B cell (primary cell): ENCODE measurements around the gene SLAMF9. TPM values are rescaled to one million over a fixed set of nuclear protein-coding genes. Genes with fewer than 3 reads are reported as not detected.

Experiments used
- ATAC-seq: fragments of 200-7000 bp; cut with Tn5 transposase; one replicate; pipeline ENCODE4 v1.10.0; 2021; ENCODE audit warnings: low read depth, mild to moderate bottlenecking, moderate number of reproducible peaks, moderate library complexity
- CTCF ChIA-PET: fragments of 350-600 bp; sonication (Branson Sonifier 250); formaldehyde crosslinking; loops from one replicate; lab custom pipeline; 2021; ENCODE audit warnings: antibody characterized with exemption, inconsistent platforms; lab: Charles Lee
- POLR2A ChIA-PET: fragments of 350-600 bp; sonication (Branson Sonifier 250); formaldehyde crosslinking; loops from one replicate; lab custom pipeline; 2021; ENCODE audit warnings: antibody characterized with exemption; lab: Charles Lee
- DNase-seq: peaks from one replicate; pipeline ENCODE4 v3.0.0; 2013
- H2AFZ ChIP-seq: 2 replicates; pipeline ENCODE4 v1.6.1; 2012; ENCODE audit warnings: mild to moderate bottlenecking, low read depth, low read length; ENCODE audit not compliant: insufficient read depth, poor library complexity, severe bottlenecking
- H3K27ac ChIP-seq, 2 donors: 1 replicate in 1 of 2; 2 replicates in 1 of 2; pipeline ENCODE4 v1.5.1; 2012 to 2013; ENCODE audit warnings: low read length in 2 of 2, mild to moderate bottlenecking in 2 of 2, moderate library complexity in 1 of 2
- H3K27me3 ChIP-seq, 4 experiments: fragments of 200-600 bp in 1 of 4; sonication (generic) in 1 of 4; replicated peaks in 1 of 4; 1 replicate in 2 of 4; 2 replicates in 2 of 4; pipeline versions ENCODE4 v1.6.1 to v1.7.0; 2013 to 2016; ENCODE audit warnings: low read length in 3 of 4, mild to moderate bottlenecking in 2 of 4, mixed read lengths in 1 of 4, moderate library complexity in 1 of 4; ENCODE audit not compliant: insufficient read depth in 4 of 4, control insufficient read depth in 3 of 4; ENCODE audit errors: control extremely low read depth in 1 of 4
- H3K36me3 ChIP-seq, 2 experiments: replicated peaks in 1 of 2; 1 replicate in 1 of 2; 2 replicates in 1 of 2; pipeline versions ENCODE4 v1.6.1 to v1.7.1; 2013; ENCODE audit warnings: low read length in 1 of 2; ENCODE audit not compliant: insufficient read depth in 2 of 2, control insufficient read depth in 1 of 2; ENCODE audit errors: control extremely low read depth in 1 of 2, extremely low read depth in 1 of 2
- H3K4me1 ChIP-seq, 2 donors: fragments of 200-600 bp in 1 of 2; sonication (generic) in 1 of 2; 1 replicate in 1 of 2; 2 replicates in 1 of 2; pipeline versions ENCODE4 v1.5.1 to v1.6.1; 2013 to 2017; ENCODE audit warnings: low read length in 2 of 2; ENCODE audit not compliant: control insufficient read depth in 2 of 2, insufficient read depth in 2 of 2
- H3K4me2 ChIP-seq: replicated peaks from 2 replicates; pipeline ENCODE3; 2012; ENCODE audit warnings: mild to moderate bottlenecking, low read depth, low read length; ENCODE audit not compliant: poor library complexity, severe bottlenecking
- H3K4me3 ChIP-seq, 5 experiments: fragments of 200-600 bp in 1 of 5; sonication (generic) in 1 of 5; 1 replicate in 3 of 5; 2 replicates in 2 of 5; pipeline versions ENCODE4 v1.5.1 to v1.7.0; 2011 to 2016; ENCODE audit warnings: low read length in 4 of 5, mild to moderate bottlenecking in 4 of 5, low read depth in 2 of 5, control low read depth in 1 of 5, moderate library complexity in 1 of 5; ENCODE audit not compliant: insufficient read depth in 1 of 5; ENCODE audit errors: control extremely low read depth in 1 of 5, extremely low read depth in 1 of 5
- H3K79me2 ChIP-seq: fragments of 200-600 bp; sonication (generic); one replicate; pipeline ENCODE4 v1.6.0; 2016; ENCODE audit warnings: low read length; ENCODE audit not compliant: control insufficient read depth, insufficient read depth
- H3K9ac ChIP-seq: fragments of 200-600 bp; sonication (generic); 2 replicates; pipeline ENCODE4 v1.6.1; 2017; ENCODE audit warnings: mild to moderate bottlenecking, low read length, moderate library complexity
- H3K9me3 ChIP-seq, 3 donors: one replicate each; pipeline versions ENCODE4 v1.6.1 to v1.7.1; 2013; ENCODE audit warnings: low read length in 2 of 3; ENCODE audit not compliant: control insufficient read depth in 2 of 3, insufficient read depth in 1 of 3; ENCODE audit errors: control extremely low read depth in 1 of 3
- H4K20me1 ChIP-seq: 2 replicates; pipeline ENCODE4 v1.6.0; 2012; ENCODE audit warnings: mild to moderate bottlenecking, low read length; ENCODE audit not compliant: insufficient read depth, control insufficient read depth, poor library complexity, severe bottlenecking
- H3K27ac Mint-ChIP-seq: one replicate; pipeline ENCODE4 v1.8.0; 2021; ENCODE audit warnings: mixed read lengths
- H3K27me3 Mint-ChIP-seq: one replicate; pipeline ENCODE4 v1.8.0; 2021; ENCODE audit warnings: mixed read lengths
- H3K4me1 Mint-ChIP-seq: one replicate; pipeline ENCODE4 v1.8.0; 2021; ENCODE audit warnings: mixed read lengths
- H3K4me3 Mint-ChIP-seq: one replicate; pipeline ENCODE4 v1.8.0; 2021; ENCODE audit warnings: mixed read lengths
- H3K9me3 Mint-ChIP-seq: one replicate; pipeline ENCODE4 v1.8.0; 2022; ENCODE audit warnings: mixed read lengths; ENCODE audit not compliant: insufficient read depth
- EZH2 ChIP-seq: IDR thresholded peaks from 2 replicates; pipeline ENCODE4 v1.6.1; 2012; ENCODE audit warnings: borderline replicate concordance, low read depth, mild to moderate bottlenecking, moderate library complexity, low read length; ENCODE audit not compliant: insufficient read depth, poor library complexity, severe bottlenecking
- WGBS: methylation state at CpG from one replicate; pipeline ENCODE4 v1.1.5; 2013; ENCODE audit warnings: missing lambda C conversion rate; ENCODE audit not compliant: insufficient coverage; 5-methylcytosine and 5-hydroxymethylcytosine counted together
- intact Hi-C: fragments of 100-400 bp; cut with micrococcal nuclease; formaldehyde crosslinking; loops from one replicate; pipeline ENCODE4 v1.10.0; 2022
- polyA plus RNA-seq: library from polyadenylated mRNA; depleted of rRNA; stranded (reverse); fragments of >200 nt; gene quantifications from 2 replicates; pipeline ENCODE4 v1.2.3, GENCODE V29; 2012
- total RNA-seq, 2 donors: library from RNA; stranded (reverse); fragments of 120-200 nt in 1 of 2; gene quantifications; 1 replicate in 1 of 2; 2 replicates in 1 of 2; pipeline versions ENCODE4 v1.2.3 to v1.2.4, GENCODE V29; 2013 to 2022
- TF ChIP-seq, protein P1 (sequence below): fragments of 200-600 bp; IDR thresholded peaks from one replicate; pipeline ENCODE4 v1.8.0; 2022; ENCODE audit warnings: antibody characterized with exemption, mild to moderate bottlenecking

SLAMF9 gene
- total and polyA plus RNA-seq, 2 donors (not counting 1 experiment from before 2014, with no cell fraction given): not detected

DNA sequence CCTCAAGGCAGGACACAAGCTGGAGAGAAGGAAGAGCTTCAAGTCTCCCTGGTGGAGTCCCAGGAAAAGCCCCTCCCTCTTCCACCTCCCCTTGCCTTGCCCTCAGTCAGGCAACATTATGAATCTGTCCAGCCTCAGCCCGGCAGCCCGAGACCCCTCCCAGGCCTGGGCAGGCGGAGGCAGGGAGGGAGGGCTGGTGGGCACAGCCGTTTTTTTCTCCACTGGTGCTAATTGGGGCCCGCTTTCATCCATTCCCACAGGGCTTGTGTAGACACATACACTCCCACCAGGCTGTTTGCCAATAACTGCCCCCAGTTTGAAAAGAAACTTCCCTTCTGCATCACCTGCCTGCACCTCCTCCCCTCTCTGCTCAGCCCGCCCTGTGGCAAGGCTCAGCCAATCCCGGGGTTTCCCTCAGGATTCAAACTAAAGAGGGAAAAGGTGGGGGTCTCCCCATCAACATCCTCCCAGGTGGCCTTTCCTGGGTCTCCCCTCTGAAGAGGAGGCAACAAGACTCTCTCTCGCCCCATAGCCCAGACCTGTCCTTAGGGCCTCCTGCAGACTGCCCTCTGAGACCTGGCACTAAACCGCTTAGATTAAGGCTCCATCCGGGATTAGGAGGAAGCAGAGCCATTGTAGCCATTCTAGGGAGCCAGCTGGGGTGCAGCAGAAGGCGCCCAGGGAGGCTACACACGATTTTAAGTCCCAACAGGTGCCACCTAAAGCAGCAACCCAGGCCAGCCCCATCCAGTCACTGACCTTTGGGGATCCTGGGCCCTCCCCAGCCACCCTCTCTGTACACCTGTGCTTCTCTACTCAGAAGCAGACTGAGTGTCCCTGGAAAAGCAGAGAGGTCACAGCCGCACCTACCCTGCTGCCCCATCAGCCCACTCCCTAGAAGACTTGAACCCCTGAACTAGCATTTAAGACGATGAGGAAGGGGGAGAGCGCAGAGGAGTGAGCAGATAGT, 12.2 kb downstream of the SLAMF9 start:
- H3K4me3 ChIP-seq: no peak overlapping the region
- ATAC-seq (no peak), DNase-seq (no peak)
- H3K27me3 ChIP-seq: peaks cover 0 to 33% (median 18%) of the 10 kb centered on the region in 4 experiments
- H3K79me2 ChIP-seq: no peaks in the 10 kb centered on the region
- H3K27ac ChIP-seq: no peak overlapping the region
- ChIA-PET CTCF (interaction anchor here (1.1 to 10.7 kb wide), 3 partner anchors 11 to 143 kb away, joined by 3 to 177 read pairs (median 6); no protein-coding TSS in a partner anchor), POLR2A (no interaction called here)
- no peak overlapping the region for H3K4me3 Mint-ChIP-seq
- 88% methylated on average over 10 of the region's 15 CpGs for WGBS
- H3K9ac ChIP-seq: no peak overlapping the region
- H3K27ac Mint-ChIP-seq: no peak overlapping the region
- no peak for TF ChIP-seq EZH2
- TF ChIP-seq, protein P1, sequence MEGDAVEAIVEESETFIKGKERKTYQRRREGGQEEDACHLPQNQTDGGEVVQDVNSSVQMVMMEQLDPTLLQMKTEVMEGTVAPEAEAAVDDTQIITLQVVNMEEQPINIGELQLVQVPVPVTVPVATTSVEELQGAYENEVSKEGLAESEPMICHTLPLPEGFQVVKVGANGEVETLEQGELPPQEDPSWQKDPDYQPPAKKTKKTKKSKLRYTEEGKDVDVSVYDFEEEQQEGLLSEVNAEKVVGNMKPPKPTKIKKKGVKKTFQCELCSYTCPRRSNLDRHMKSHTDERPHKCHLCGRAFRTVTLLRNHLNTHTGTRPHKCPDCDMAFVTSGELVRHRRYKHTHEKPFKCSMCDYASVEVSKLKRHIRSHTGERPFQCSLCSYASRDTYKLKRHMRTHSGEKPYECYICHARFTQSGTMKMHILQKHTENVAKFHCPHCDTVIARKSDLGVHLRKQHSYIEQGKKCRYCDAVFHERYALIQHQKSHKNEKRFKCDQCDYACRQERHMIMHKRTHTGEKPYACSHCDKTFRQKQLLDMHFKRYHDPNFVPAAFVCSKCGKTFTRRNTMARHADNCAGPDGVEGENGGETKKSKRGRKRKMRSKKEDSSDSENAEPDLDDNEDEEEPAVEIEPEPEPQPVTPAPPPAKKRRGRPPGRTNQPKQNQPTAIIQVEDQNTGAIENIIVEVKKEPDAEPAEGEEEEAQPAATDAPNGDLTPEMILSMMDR: no peak
- peaks cover 47% of the 10 kb centered on the region for H3K4me1 Mint-ChIP-seq
- H3K4me2 ChIP-seq: no peak overlapping the region
- intact Hi-C loops: no loop called here
- peaks cover 33% of the 10 kb centered on the region for H3K27me3 Mint-ChIP-seq
- no peaks in the 10 kb centered on the region for H3K36me3 ChIP-seq
- H3K9me3 Mint-ChIP-seq: no peaks in the 10 kb centered on the region
- no peak overlapping the region for H2AFZ ChIP-seq
- no peaks in the 10 kb centered on the region for H4K20me1 ChIP-seq
- H3K9me3 ChIP-seq: peaks cover 0 to 2% (median 0%) of the 10 kb centered on the region in 3 donors
- H3K4me1 ChIP-seq: peaks cover 42 to 43% of the 10 kb centered on the region in 2 donors

DNA sequence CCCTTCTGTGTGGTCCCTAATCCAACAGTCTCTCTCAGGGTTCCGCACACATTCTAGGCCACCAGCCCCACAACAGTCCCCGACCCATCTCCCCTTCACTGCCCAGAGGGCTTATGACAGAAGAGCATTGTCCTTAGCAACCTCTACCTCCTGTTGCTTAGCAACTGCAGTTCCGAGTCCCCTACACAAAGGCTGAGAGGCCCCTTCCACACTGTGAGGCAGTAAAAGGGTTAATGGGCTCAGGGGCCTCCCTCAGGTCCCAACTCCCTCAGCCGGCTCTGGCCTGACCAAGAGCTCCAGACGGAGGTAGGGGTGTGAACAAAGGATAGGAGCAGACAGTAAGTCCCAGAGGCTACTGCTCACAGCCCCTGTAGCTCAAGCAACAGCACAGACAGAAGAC, 12.9 kb downstream of the SLAMF9 start:
- Histone ChIP-seq H4K20me1 (no peaks in the 10 kb centered on the region), H3K4me3 (no peak overlapping the region), H3K9ac (no peak overlapping the region), H3K27ac (no peak overlapping the region), H3K4me1 (peaks cover 48 to 50% of the 10 kb centered on the region in 2 donors), H3K79me2 (no peaks in the 10 kb centered on the region), H3K4me2 (no peak overlapping the region), H2AFZ (no peak overlapping the region), H3K9me3 (peaks cover 0 to 4% (median 0%) of the 10 kb centered on the region in 3 donors), H3K36me3 (no peaks in the 10 kb centered on the region), H3K27me3 (peaks cover 0 to 25% (median 16%) of the 10 kb centered on the region in 4 experiments)
- Mint-ChIP-seq H3K4me1 (peaks cover 52% of the 10 kb centered on the region), H3K27ac (no peak overlapping the region), H3K9me3 (no peaks in the 10 kb centered on the region), H3K4me3 (no peak overlapping the region), H3K27me3 (peaks cover 28% of the 10 kb centered on the region)
- 100% methylated on average over 2 of the region's 5 CpGs for WGBS
- ChIA-PET CTCF (interaction anchor here (1.1 to 10.7 kb wide), 4 partner anchors 10 to 144 kb away, joined by 3 to 177 read pairs (median 8); no protein-coding TSS in a partner anchor), POLR2A (no interaction called here)
- no peak for DNase-seq
- intact Hi-C loops: no loop called here
- ATAC-seq: no peak
- TF ChIP-seq, protein P1: no peak
- no peak for TF ChIP-seq EZH2
